GM19099 (cell line): ENCODE measurements around the gene GNAO1.

ENCODE experiments used
- POLR2A ChIP-seq: IDR thresholded peaks from 3 replicates; pipeline ENCODE4 v1.6.1; 2011; ENCODE audit warnings: low read depth; ENCODE audit not compliant: insufficient read length; ENCODE audit errors: extremely low read depth

GNAO1 gene

GRCh38 chr16:56193951-56194726 lies 2.9 kb downstream of the GNAO1 start:
- TF ChIP-seq POLR2A, result no peak

- TF ChIP-seq POLR2A, result no peak
Measured at GRCh38 chr16:56195151-56195550, 3.9 kb downstream of the GNAO1 start.

- TF ChIP-seq POLR2A, result no peak
Measured at GRCh38 chr16:56196381-56196780, 5.1 kb downstream of the GNAO1 start.

- no peak for TF ChIP-seq POLR2A
Measured at GRCh38 chr16:56197192-56197992, 6.1 kb downstream of the GNAO1 start.

GRCh38 chr16:56198006-56198754 lies 6.9 kb downstream of the GNAO1 start:
- no peak for TF ChIP-seq POLR2A

GRCh38 chr16:56198755-56199114 lies 7.4 kb downstream of the GNAO1 start:
- TF ChIP-seq POLR2A, result no peak

- no peak for TF ChIP-seq POLR2A
Measured at GRCh38 chr16:56199164-56199563, 7.9 kb downstream of the GNAO1 start.

- TF ChIP-seq POLR2A, result no peak
Measured at GRCh38 chr16:56201030-56201429, 9.7 kb downstream of the GNAO1 start.

GRCh38 chr16:56202036-56202435 lies 10.7 kb downstream of the GNAO1 start:
- no peak for TF ChIP-seq POLR2A

GRCh38 chr16:56203052-56203451 lies 11.8 kb downstream of the GNAO1 start:
- no peak for TF ChIP-seq POLR2A

- TF ChIP-seq POLR2A, result no peak
Measured at GRCh38 chr16:56204816-56205215, 13.5 kb downstream of the GNAO1 start.

- no peak for TF ChIP-seq POLR2A
Measured at GRCh38 chr16:56206951-56207350, 15.7 kb downstream of the GNAO1 start.

GRCh38 chr16:56207421-56207820 lies 16.1 kb downstream of the GNAO1 start:
- no peak for TF ChIP-seq POLR2A

- no peak for TF ChIP-seq POLR2A
Measured at GRCh38 chr16:56211435-56211981, 20.2 kb downstream of the GNAO1 start.

- TF ChIP-seq POLR2A, result no peak
Measured at GRCh38 chr16:56212144-56212543, 20.9 kb downstream of the GNAO1 start.
